Raji (cell line): ENCODE measurements around the gene RIMKLB.

Experiments
- POLR2A ChIP-seq: IDR thresholded peaks from 2 replicates; pipeline ENCODE4 v1.6.1; 2011; ENCODE audit warnings: low read depth, low read length, control low read depth; ENCODE audit not compliant: insufficient read depth

RIMKLB gene

GRCh38 chr12:8712572-8712971, 14.8 kb downstream of the RIMKLB start:
- no peak for TF ChIP-seq POLR2A

- TF ChIP-seq POLR2A = no peak
Observed at GRCh38 chr12:8722286-8722800, 24.6 kb downstream of the RIMKLB start.

- no peak for TF ChIP-seq POLR2A
Observed at GRCh38 chr12:8734873-8735381, 37.1 kb downstream of the RIMKLB start.

- TF ChIP-seq POLR2A = no peak
Observed at GRCh38 chr12:8742501-8742900, 44.7 kb downstream of the RIMKLB start.

GRCh38 chr12:8746046-8746445, 48.3 kb downstream of the RIMKLB start:
- no peak for TF ChIP-seq POLR2A

- no peak for TF ChIP-seq POLR2A
Observed at GRCh38 chr12:8770499-8770898, 72.7 kb downstream of the RIMKLB start.

GRCh38 chr12:8771072-8771471, 73.3 kb downstream of the RIMKLB start:
- no peak for TF ChIP-seq POLR2A

GRCh38 chr12:8773461-8773860, 75.7 kb downstream of the RIMKLB start:
- TF ChIP-seq POLR2A = no peak

GRCh38 chr12:8779281-8779680, 81.5 kb downstream of the RIMKLB start:
- no peak for TF ChIP-seq POLR2A

- TF ChIP-seq POLR2A = no peak
Observed at GRCh38 chr12:8779862-8780261, 82.1 kb downstream of the RIMKLB start.

- no peak for TF ChIP-seq POLR2A
Observed at GRCh38 chr12:8780389-8780788, 82.6 kb downstream of the RIMKLB start.

- TF ChIP-seq POLR2A = no peak
Observed at GRCh38 chr12:8781381-8782127, 83.8 kb downstream of the RIMKLB start.

GRCh38 chr12:8784290-8784888, 86.6 kb downstream of the RIMKLB start:
- TF ChIP-seq POLR2A = no peak

GRCh38 chr12:8785499-8785898, 87.7 kb downstream of the RIMKLB start:
- no peak for TF ChIP-seq POLR2A

- no peak for TF ChIP-seq POLR2A
Observed at GRCh38 chr12:8796831-8797626, 99.2 kb downstream of the RIMKLB start.
